ENCODE results near the gene ARHGAP45.

GRCh38 chr19:1122021-1122971 lies 55.3 kb downstream of the ARHGAP45 start:
- TF ChIP-seq, protein P1, sequence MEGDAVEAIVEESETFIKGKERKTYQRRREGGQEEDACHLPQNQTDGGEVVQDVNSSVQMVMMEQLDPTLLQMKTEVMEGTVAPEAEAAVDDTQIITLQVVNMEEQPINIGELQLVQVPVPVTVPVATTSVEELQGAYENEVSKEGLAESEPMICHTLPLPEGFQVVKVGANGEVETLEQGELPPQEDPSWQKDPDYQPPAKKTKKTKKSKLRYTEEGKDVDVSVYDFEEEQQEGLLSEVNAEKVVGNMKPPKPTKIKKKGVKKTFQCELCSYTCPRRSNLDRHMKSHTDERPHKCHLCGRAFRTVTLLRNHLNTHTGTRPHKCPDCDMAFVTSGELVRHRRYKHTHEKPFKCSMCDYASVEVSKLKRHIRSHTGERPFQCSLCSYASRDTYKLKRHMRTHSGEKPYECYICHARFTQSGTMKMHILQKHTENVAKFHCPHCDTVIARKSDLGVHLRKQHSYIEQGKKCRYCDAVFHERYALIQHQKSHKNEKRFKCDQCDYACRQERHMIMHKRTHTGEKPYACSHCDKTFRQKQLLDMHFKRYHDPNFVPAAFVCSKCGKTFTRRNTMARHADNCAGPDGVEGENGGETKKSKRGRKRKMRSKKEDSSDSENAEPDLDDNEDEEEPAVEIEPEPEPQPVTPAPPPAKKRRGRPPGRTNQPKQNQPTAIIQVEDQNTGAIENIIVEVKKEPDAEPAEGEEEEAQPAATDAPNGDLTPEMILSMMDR (IDR thresholded peaks at IDR 0.05) = no peak
- TF ChIP-seq POLR2A (IDR thresholded peaks at IDR 0.05; ENCODE audit: low read depth) = no peak
- TF ChIP-seq POLR2AphosphoS5 (IDR thresholded peaks at IDR 0.05) = no peak
